ENCODE results near the gene DUSP8.

The DUSP8 gene

GRCh38 chr11:1521382-1522080 lies 50.5 kb downstream of the DUSP8 start:
- Histone ChIP-seq H3K9me3 (no peaks in the 10 kb centered on the region), H3K4me1 (peaks cover 0 to 40% (median 19%) of the 10 kb centered on the region in 4 donors), H3K27ac (no peak overlapping the region), H3K4me3 (no peak overlapping the region), H3K27me3 (no peaks in the 10 kb centered on the region), H3K36me3 (no peaks in the 10 kb centered on the region)
- no peak for TF ChIP-seq CTCF (IDR thresholded peaks at IDR 0.05)
- no peak for DNase-seq
- intact Hi-C loops (cut with DNase I; ENCODE audit: low total_unique reads): loop anchor here (10.0 kb wide), 1 partner anchor 247 kb away; no protein-coding TSS in a partner anchor

DNA sequence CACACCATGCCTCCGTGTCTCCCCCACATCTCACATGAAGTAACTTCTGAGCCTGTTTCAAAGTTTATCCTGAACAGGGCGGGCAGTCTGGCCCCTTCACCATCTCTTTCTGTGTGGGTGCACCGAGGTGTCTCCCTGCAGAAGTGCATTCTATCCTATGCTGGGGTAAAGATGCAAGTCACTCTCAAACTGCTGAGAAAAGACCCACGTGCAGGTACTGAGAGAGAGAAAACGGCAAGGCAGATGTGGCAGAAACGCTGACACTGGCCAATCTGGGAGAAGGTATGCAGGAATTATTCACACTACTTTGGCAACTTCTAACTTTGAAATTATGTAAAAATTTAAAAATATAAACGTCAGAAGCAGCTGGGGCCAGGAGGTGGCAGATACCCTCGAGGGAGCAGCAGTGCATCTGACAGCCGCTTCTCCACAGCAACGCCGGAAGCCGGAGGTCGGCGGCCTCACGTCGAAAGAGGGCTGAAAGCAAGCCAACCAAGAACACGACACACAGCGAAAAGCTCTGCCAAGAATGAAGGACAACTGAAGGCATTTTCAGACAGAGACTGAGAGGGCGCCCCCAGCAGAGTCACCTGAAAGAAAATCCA lies 51.3 kb downstream of the DUSP8 start:
- no peak for DNase-seq
- peaks cover 0 to 46% (median 23%) of the 10 kb centered on the region in 4 donors for H3K4me1 ChIP-seq
- H3K36me3 ChIP-seq: no peaks in the 10 kb centered on the region
- TF ChIP-seq CTCF (IDR thresholded peaks at IDR 0.05): no peak
- intact Hi-C loops (cut with DNase I; ENCODE audit: low total_unique reads): loop anchor here (10.0 kb wide), 1 partner anchor 246 kb away; no protein-coding TSS in a partner anchor
- no peaks in the 10 kb centered on the region for H3K27me3 ChIP-seq
- H3K27ac ChIP-seq: no peak overlapping the region
- no peaks in the 10 kb centered on the region for H3K9me3 ChIP-seq
- no peak overlapping the region for H3K4me3 ChIP-seq

GRCh38 chr11:1520209-1520662 lies 51.8 kb downstream of the DUSP8 start:
- TF ChIP-seq CTCF (IDR thresholded peaks at IDR 0.05): no peak

GRCh38 chr11:1519028-1520010 lies 52.8 kb downstream of the DUSP8 start:
- H3K9me3 ChIP-seq: no peaks in the 10 kb centered on the region
- DNase-seq: no peak
- H3K4me3 ChIP-seq: no peak overlapping the region
- H3K36me3 ChIP-seq: no peaks in the 10 kb centered on the region
- no peak overlapping the region for H3K27ac ChIP-seq
- H3K27me3 ChIP-seq: no peaks in the 10 kb centered on the region
- peaks cover 0 to 61% (median 37%) of the 10 kb centered on the region in 4 donors for H3K4me1 ChIP-seq
- intact Hi-C loops (cut with DNase I; ENCODE audit: low total_unique reads): loop anchor here (5.0 to 10.0 kb wide), 3 partner anchors 215 to 317 kb away; partner anchors contain the start of gene TOLLIP
- no peak for TF ChIP-seq CTCF (IDR thresholded peaks at IDR 0.05)

More at GRCh38 chr11:1520209-1520662, 51.8 kb downstream of the DUSP8 start:
- Histone ChIP-seq H3K27ac (no peak overlapping the region), H3K4me1 (peaks cover 0 to 52% (median 28%) of the 10 kb centered on the region in 4 donors), H3K4me3 (no peak overlapping the region), H3K27me3 (no peaks in the 10 kb centered on the region), H3K9me3 (no peaks in the 10 kb centered on the region), H3K36me3 (no peaks in the 10 kb centered on the region)
- intact Hi-C loops (cut with DNase I; ENCODE audit: low total_unique reads): loop anchor here (10.0 kb wide), 1 partner anchor 245 kb away; no protein-coding TSS in a partner anchor
- no peak for DNase-seq

DNA sequence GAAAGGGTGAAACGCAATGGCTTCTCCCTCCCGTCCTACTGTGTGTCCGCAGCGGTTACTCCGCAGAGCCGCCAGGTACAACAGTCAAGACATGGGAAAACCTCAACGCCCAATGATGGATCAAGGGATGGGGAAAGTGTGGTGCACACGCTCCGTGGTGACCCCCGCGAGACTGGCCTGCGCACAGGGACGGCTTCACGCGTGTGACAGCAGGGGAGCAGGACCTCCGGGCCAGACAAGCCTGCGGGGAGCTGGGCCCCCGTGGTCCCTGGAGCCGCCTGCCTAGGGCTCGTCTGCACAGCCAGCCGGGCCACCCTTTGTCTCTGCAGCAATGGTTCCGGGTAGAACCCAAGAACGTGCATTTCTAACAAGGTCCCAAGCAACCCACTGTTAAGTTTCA lies 53.8 kb downstream of the DUSP8 start:
- DNase-seq: no peak

More for the DNA sequence above, 53.8 kb downstream of the DUSP8 start:
- peaks cover 0 to 71% (median 48%) of the 10 kb centered on the region in 4 donors for H3K4me1 ChIP-seq
- intact Hi-C loops (cut with DNase I; ENCODE audit: low total_unique reads): loop anchor here (5.0 to 10.0 kb wide), 2 partner anchors 214 to 316 kb away; partner anchors contain the start of gene TOLLIP
- H3K27ac ChIP-seq: no peak overlapping the region
- H3K27me3 ChIP-seq: no peaks in the 10 kb centered on the region
- TF ChIP-seq CTCF (IDR thresholded peaks at IDR 0.05): no peak
- H3K36me3 ChIP-seq: no peaks in the 10 kb centered on the region
- H3K9me3 ChIP-seq: no peaks in the 10 kb centered on the region
- H3K4me3 ChIP-seq: no peak overlapping the region

All from tibial artery (tissue), 4 donors.